H9 (cell line): ENCODE results near the gene TGFBR1. TPM values are rescaled to one million over a fixed set of nuclear protein-coding genes. Genes with fewer than 3 reads are reported as not detected.

Experiments used
- DNase-seq: peaks from one replicate; pipeline ENCODE4 v3.0.0-alpha.2; 2017
- H2AFZ ChIP-seq: one replicate; pipeline ENCODE4 v1.6.1; 2013; ENCODE audit warnings: mild to moderate bottlenecking, low read length, control low read depth, moderate library complexity
- H2AK5ac ChIP-seq: 2 replicates; pipeline ENCODE4 v1.6.1; 2013; ENCODE audit warnings: low read length, control low read depth, mixed read lengths; ENCODE audit not compliant: insufficient read length
- H2BK120ac ChIP-seq: one replicate; pipeline ENCODE4 v1.6.1; 2013; ENCODE audit warnings: low read depth, mild to moderate bottlenecking, low read length, control low read depth, inconsistent platforms; ENCODE audit not compliant: poor library complexity, severe bottlenecking
- H2BK12ac ChIP-seq: 2 replicates; pipeline ENCODE4 v1.6.1; 2013; ENCODE audit warnings: low read length, control low read depth, mixed read lengths, low read depth; ENCODE audit not compliant: insufficient read length
- H2BK15ac ChIP-seq: 2 replicates; pipeline ENCODE4 v1.6.1; 2013; ENCODE audit warnings: low read depth, low read length, control low read depth
- H2BK20ac ChIP-seq: one replicate; pipeline ENCODE4 v1.6.1; 2013; ENCODE audit warnings: low read depth, mild to moderate bottlenecking, low read length, control low read depth, inconsistent platforms; ENCODE audit not compliant: poor library complexity, severe bottlenecking
- H2BK5ac ChIP-seq: 2 replicates; pipeline ENCODE4 v1.6.1; 2013; ENCODE audit warnings: low read length, control low read depth, mixed read lengths; ENCODE audit not compliant: insufficient read length
- H3K14ac ChIP-seq: 2 replicates; pipeline ENCODE4 v1.6.1; 2013; ENCODE audit warnings: low read length, control low read depth; ENCODE audit not compliant: insufficient read depth
- H3K18ac ChIP-seq: 2 replicates; pipeline ENCODE4 v1.6.1; 2013; ENCODE audit warnings: low read depth, mild to moderate bottlenecking, mixed read lengths, low read length, control low read depth; ENCODE audit not compliant: insufficient read length
- H3K23ac ChIP-seq: 2 replicates; pipeline ENCODE4 v1.6.1; 2013; ENCODE audit warnings: low read length, control low read depth, mixed read lengths, low read depth; ENCODE audit not compliant: insufficient read length
- H3K23me2 ChIP-seq: 2 replicates; pipeline ENCODE4 v1.6.1; 2013; ENCODE audit warnings: low read depth, mild to moderate bottlenecking, mixed read lengths, low read length, control low read depth; ENCODE audit not compliant: insufficient read length, poor library complexity, severe bottlenecking
- H3K27ac ChIP-seq: 2 replicates; pipeline ENCODE4 v1.5.1; 2013; ENCODE audit warnings: low read length, control low read depth, mixed read lengths, low read depth; ENCODE audit not compliant: insufficient read length
- H3K27me3 ChIP-seq: 2 replicates; pipeline ENCODE4 v1.6.1; 2013; ENCODE audit warnings: low read length, control low read depth, inconsistent platforms; ENCODE audit not compliant: insufficient read depth
- H3K4ac ChIP-seq: 2 replicates; pipeline ENCODE4 v1.6.1; 2013; ENCODE audit warnings: low read depth, mild to moderate bottlenecking, control low read depth, inconsistent platforms, low read length, moderate library complexity
- H3K4me1 ChIP-seq: 2 replicates; pipeline ENCODE4 v1.6.1; 2013; ENCODE audit warnings: low read length, control low read depth, inconsistent platforms; ENCODE audit not compliant: insufficient read depth
- H3K4me2 ChIP-seq: 2 replicates; pipeline ENCODE4 v1.6.1; 2013; ENCODE audit warnings: low read length, control low read depth, mixed read lengths; ENCODE audit not compliant: insufficient read length, insufficient read depth
- H3K56ac ChIP-seq: 2 replicates; pipeline ENCODE4 v1.6.1; 2013; ENCODE audit warnings: low read depth, mild to moderate bottlenecking, mixed read lengths, low read length, control low read depth; ENCODE audit not compliant: insufficient read length
- H3K79me1 ChIP-seq: 2 replicates; pipeline ENCODE4 v1.6.1; 2013; ENCODE audit warnings: low read depth, mild to moderate bottlenecking, moderate library complexity, low read length, control low read depth, inconsistent platforms; ENCODE audit not compliant: insufficient read depth, poor library complexity, severe bottlenecking
- H3K79me2 ChIP-seq: 2 replicates; pipeline ENCODE4 v1.6.1; 2013; ENCODE audit warnings: low read length, control low read depth, inconsistent platforms; ENCODE audit not compliant: insufficient read depth
- H3K9ac ChIP-seq: 2 replicates; pipeline ENCODE4 v1.6.1; 2013; ENCODE audit warnings: low read length, control low read depth, mixed read lengths; ENCODE audit not compliant: insufficient read length; ENCODE audit errors: extremely low read depth
- H3K9me3 ChIP-seq: one replicate; pipeline ENCODE4 v1.6.1; 2013; ENCODE audit warnings: low read depth, low read length, inconsistent platforms; ENCODE audit not compliant: control insufficient read depth
- H3T11ph ChIP-seq: one replicate; pipeline ENCODE4 v1.6.1; 2013; ENCODE audit warnings: mild to moderate bottlenecking, low read length, control low read depth, inconsistent platforms
- H4K20me1 ChIP-seq: one replicate; pipeline ENCODE4 v1.6.1; 2013; ENCODE audit not compliant: control insufficient read depth, insufficient read length, insufficient read depth
- H4K5ac ChIP-seq: 2 replicates; pipeline ENCODE4 v1.6.1; 2013; ENCODE audit warnings: low read depth, mild to moderate bottlenecking, mixed read lengths, low read length, control low read depth; ENCODE audit not compliant: insufficient read length
- H4K8ac ChIP-seq: replicated peaks from 2 replicates; pipeline ENCODE4 v1.6.1; 2013; ENCODE audit warnings: low read length, control low read depth, mixed read lengths, low read depth; ENCODE audit not compliant: insufficient read length
- H4K91ac ChIP-seq: 2 replicates; pipeline ENCODE4 v1.6.1; 2013; ENCODE audit warnings: low read depth, mild to moderate bottlenecking, moderate library complexity, mixed read lengths, low read length, control low read depth; ENCODE audit not compliant: insufficient read length
- H3K27ac Mint-ChIP-seq, 3 experiments: 2 replicates in 2 of 3; 3 replicates in 1 of 3; pipeline ENCODE4 v1.8.0; 2020 to 2021; ENCODE audit warnings: mixed read lengths in 3 of 3, mild to moderate bottlenecking in 1 of 3, moderate library complexity in 1 of 3
- H3K27me3 Mint-ChIP-seq: 2 replicates; pipeline ENCODE4 v1.8.0; 2021; ENCODE audit warnings: low read depth, mild to moderate bottlenecking, moderate library complexity, mixed read lengths
- H3K36me3 Mint-ChIP-seq, 3 experiments: 2 replicates in 2 of 3; 3 replicates in 1 of 3; pipeline ENCODE4 v1.8.0; 2020 to 2021; ENCODE audit warnings: low read depth in 3 of 3, mixed read lengths in 3 of 3; ENCODE audit not compliant: insufficient read depth in 1 of 3
- H3K4me1 Mint-ChIP-seq, 2 experiments: 2 replicates each; pipeline ENCODE4 v1.8.0; 2020; ENCODE audit warnings: mixed read lengths in 2 of 2
- H3K4me3 Mint-ChIP-seq, 2 experiments: 2 replicates in 1 of 2; 3 replicates in 1 of 2; pipeline ENCODE4 v1.8.0; 2020 to 2021; ENCODE audit warnings: mild to moderate bottlenecking in 2 of 2, mixed read lengths in 2 of 2, moderate library complexity in 1 of 2
- H3K9me3 Mint-ChIP-seq, 2 experiments: 2 replicates in 1 of 2; 3 replicates in 1 of 2; pipeline ENCODE4 v1.8.0; 2020; ENCODE audit warnings: mild to moderate bottlenecking in 2 of 2, mixed read lengths in 2 of 2, moderate library complexity in 1 of 2
- WGBS: extraction: QIAGEN DNeasy Blood & Tissue Kit; methylation state at CpG from one replicate; pipeline ENCODE4 v1.1.7; 2013; ENCODE audit warnings: missing lambda C conversion rate, low lambda C conversion rate, mixed read lengths; ENCODE audit not compliant: insufficient read length; ENCODE audit errors: extremely low coverage; 5-methylcytosine and 5-hydroxymethylcytosine counted together
- total RNA-seq: library from RNA; stranded (reverse); gene quantifications from 2 replicates; pipeline ENCODE4 v1.2.1, GENCODE V29; 2021
- TF ChIP-seq, protein P1 (sequence below): fragments of 200-600 bp; sonication (generic); conservative IDR thresholded peaks from 3 replicates; pipeline ENCODE4 v1.8.0; 2021; ENCODE audit warnings: antibody characterized with exemption, mild to moderate bottlenecking

The TGFBR1 gene
- total RNA-seq, 1 experiment from 2014 or later = 59.3 TPM

DNA sequence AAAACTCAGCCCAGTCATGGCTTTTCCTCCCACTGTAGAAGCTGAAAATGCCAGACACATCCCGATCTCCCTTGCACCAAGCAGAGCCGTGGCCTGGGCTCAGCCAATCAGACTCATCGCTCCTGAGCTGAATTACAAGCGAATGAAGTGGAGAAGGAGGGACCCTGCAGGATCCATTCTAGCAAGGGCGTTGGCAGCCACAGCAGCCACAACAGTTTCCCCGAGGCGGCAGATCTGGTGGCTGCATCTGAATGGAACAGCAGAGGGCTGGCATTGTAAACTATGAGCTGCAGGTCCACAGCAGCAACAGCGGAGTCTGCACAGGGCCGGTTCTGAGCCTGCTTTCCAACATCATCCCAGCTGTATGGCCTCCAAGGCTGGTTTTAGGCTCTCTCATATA is 93.1 kb downstream of the TGFBR1 start:
- Histone ChIP-seq H3K79me2 (no peaks in the 10 kb centered on the region), H3K27me3 (no peaks in the 10 kb centered on the region), H3K4me1 (no peaks in the 10 kb centered on the region), H3K18ac (no peak overlapping the region), H3K4me2 (no peak overlapping the region), H3K79me1 (no peaks in the 10 kb centered on the region), H2AFZ (no peak overlapping the region), H4K5ac (no peak overlapping the region), H2BK120ac (no peak overlapping the region), H2BK12ac (no peak overlapping the region), H3K4ac (no peak overlapping the region), H4K91ac (no peak overlapping the region), H3T11ph (no peak overlapping the region), H3K23ac (no peak overlapping the region), H2BK15ac (no peak overlapping the region), H3K27ac (no peak overlapping the region), H2BK20ac (no peak overlapping the region), H2AK5ac (no peak overlapping the region), H3K9me3 (no peaks in the 10 kb centered on the region), H3K23me2 (no peaks in the 10 kb centered on the region), H2BK5ac (no peak overlapping the region), H4K8ac (no peak overlapping the region), H4K20me1 (no peaks in the 10 kb centered on the region), H3K14ac (no peak overlapping the region), H3K56ac (no peak overlapping the region), H3K9ac (no peak overlapping the region)
- no CpG with 5 or more reads among the region's 9 CpGs for WGBS
- H3K4me1 Mint-ChIP-seq = peaks cover 10 to 17% of the 10 kb centered on the region in 2 experiments
- no peaks in the 10 kb centered on the region; the same call in 1 of the 2 replicates for H3K27me3 Mint-ChIP-seq
- TF ChIP-seq, protein P1, sequence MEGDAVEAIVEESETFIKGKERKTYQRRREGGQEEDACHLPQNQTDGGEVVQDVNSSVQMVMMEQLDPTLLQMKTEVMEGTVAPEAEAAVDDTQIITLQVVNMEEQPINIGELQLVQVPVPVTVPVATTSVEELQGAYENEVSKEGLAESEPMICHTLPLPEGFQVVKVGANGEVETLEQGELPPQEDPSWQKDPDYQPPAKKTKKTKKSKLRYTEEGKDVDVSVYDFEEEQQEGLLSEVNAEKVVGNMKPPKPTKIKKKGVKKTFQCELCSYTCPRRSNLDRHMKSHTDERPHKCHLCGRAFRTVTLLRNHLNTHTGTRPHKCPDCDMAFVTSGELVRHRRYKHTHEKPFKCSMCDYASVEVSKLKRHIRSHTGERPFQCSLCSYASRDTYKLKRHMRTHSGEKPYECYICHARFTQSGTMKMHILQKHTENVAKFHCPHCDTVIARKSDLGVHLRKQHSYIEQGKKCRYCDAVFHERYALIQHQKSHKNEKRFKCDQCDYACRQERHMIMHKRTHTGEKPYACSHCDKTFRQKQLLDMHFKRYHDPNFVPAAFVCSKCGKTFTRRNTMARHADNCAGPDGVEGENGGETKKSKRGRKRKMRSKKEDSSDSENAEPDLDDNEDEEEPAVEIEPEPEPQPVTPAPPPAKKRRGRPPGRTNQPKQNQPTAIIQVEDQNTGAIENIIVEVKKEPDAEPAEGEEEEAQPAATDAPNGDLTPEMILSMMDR = no peak
- no peak overlapping the region for H3K4me3 Mint-ChIP-seq
- no peaks in the 10 kb centered on the region for H3K9me3 Mint-ChIP-seq
- DNase-seq = peak; percentile 62
- no peaks in the 10 kb centered on the region for H3K36me3 Mint-ChIP-seq
- H3K27ac Mint-ChIP-seq = peak overlapping the region in 1 of 3 experiments; percentile 40; a peak in 2 of 7 replicates
